Body of pancreas (tissue), 4 donors: ENCODE data around the gene TIGAR. TPM values are rescaled to one million over a fixed set of nuclear protein-coding genes. Genes with fewer than 3 reads are reported as not detected.
A peak's percentile ranks its signal among the peaks of the same experiment; 100 is the strongest.

ENCODE experiments used
- ATAC-seq: fragments of 150-250 bp; one replicate; pipeline ENCODE4 v1.9.1; 2016
- DNase-seq, 4 donors: peaks; one replicate each; pipeline ENCODE4 v3.0.0-alpha.2; 2019
- H3K27ac ChIP-seq, 4 donors: fragments of 200-600 bp; sonication (generic); 1 replicate in 3 of 4; 2 replicates in 1 of 4; pipeline versions ENCODE4 v1.5.1 to v1.6.1; 2016 to 2019; ENCODE audit warnings: mild to moderate bottlenecking in 1 of 4, mixed read lengths in 1 of 4, moderate library complexity in 1 of 4
- H3K27me3 ChIP-seq, 2 donors: fragments of 200-600 bp; sonication (generic); one replicate each; pipeline ENCODE4 v1.6.0; 2016; ENCODE audit warnings: mild to moderate bottlenecking in 1 of 2
- H3K36me3 ChIP-seq, 2 donors: fragments of 200-600 bp; sonication (generic); replicated peaks in 1 of 2; 2 replicates each; pipeline ENCODE4 v1.5.1; 2016; ENCODE audit warnings: low read depth in 2 of 2; ENCODE audit not compliant: insufficient read depth in 1 of 2
- H3K4me1 ChIP-seq: fragments of 200-600 bp; sonication (generic); one replicate; pipeline ENCODE4 v1.6.0; 2016
- H3K4me3 ChIP-seq, 2 donors: fragments of 200-600 bp; sonication (generic); 1 replicate in 1 of 2; 2 replicates in 1 of 2; pipeline ENCODE4 v1.5.1; 2016 to 2019
- H3K9me3 ChIP-seq, 3 donors: fragments of 200-600 bp; sonication (generic); 1 replicate in 2 of 3; 2 replicates in 1 of 3; pipeline ENCODE4 v1.5.1; 2016
- POLR2A ChIP-seq, 3 donors: fragments of 450-650 bp; IDR thresholded peaks; one replicate each; pipeline ENCODE4 v1.6.1; 2016; ENCODE audit warnings: antibody characterized with exemption in 3 of 3, mild to moderate bottlenecking in 2 of 3
- WGBS, 2 donors: methylation state at CpG; one replicate each; pipeline ENCODE4 v1.1.5; 2017; 5-methylcytosine and 5-hydroxymethylcytosine counted together
- intact Hi-C: fragments of 100-400 bp; cut with DNase I; formaldehyde crosslinking; loops from one replicate; pipeline ENCODE4 v1.15.1; 2023
- total RNA-seq, 2 donors: library from RNA; depleted of rRNA; stranded (reverse); fragments of >200 nt; gene quantifications; one replicate each; pipeline ENCODE4 v1.1.0, GENCODE V29; 2016
- TF ChIP-seq, protein P1 (sequence below), 7 experiments: fragments of 450-650 bp in 4 of 7; fragments of 200-600 bp in 3 of 7; sonication (generic) in 3 of 7; IDR thresholded peaks; one replicate each; pipeline ENCODE4 v1.5.1; 2016 to 2019; ENCODE audit warnings: antibody characterized with exemption in 7 of 7

Gene TIGAR
- total RNA-seq, 2 donors from 2014 or later: 0.33 to 1.6 TPM

DNA sequence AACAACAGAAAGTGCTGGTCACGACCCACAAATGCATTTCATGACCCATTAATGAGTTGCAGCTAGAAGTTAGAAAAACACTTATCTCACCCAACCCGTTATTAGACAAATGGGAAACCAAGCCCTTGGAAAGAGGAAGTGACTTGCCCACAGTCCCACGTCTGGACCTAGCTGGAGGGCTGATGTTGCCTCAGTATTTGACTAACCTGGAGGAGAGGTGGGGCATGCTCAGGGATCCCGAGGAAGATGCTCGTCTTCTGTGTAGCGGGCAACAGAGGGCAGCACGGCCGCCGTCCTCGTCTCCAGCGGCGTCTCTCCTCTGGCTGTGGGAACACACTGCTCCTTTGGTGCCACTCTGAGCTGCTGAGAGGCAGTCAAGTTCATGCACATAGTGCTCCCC lies 34.8 kb upstream of the TIGAR start:
- ATAC-seq: no peak
- H3K4me1 ChIP-seq: peaks cover 4% of the 10 kb centered on the region
- intact Hi-C loops: loop anchor here (10.0 kb wide), 1 partner anchor 291 kb away; no protein-coding TSS in a partner anchor
- H3K9me3 ChIP-seq: no peaks in the 10 kb centered on the region
- WGBS, 2 donors: 71 to 86% methylated on average over 12 of the region's 12 CpGs
- no peak for TF ChIP-seq POLR2A (IDR thresholded peaks at IDR 0.05)
- TF ChIP-seq, protein P1, sequence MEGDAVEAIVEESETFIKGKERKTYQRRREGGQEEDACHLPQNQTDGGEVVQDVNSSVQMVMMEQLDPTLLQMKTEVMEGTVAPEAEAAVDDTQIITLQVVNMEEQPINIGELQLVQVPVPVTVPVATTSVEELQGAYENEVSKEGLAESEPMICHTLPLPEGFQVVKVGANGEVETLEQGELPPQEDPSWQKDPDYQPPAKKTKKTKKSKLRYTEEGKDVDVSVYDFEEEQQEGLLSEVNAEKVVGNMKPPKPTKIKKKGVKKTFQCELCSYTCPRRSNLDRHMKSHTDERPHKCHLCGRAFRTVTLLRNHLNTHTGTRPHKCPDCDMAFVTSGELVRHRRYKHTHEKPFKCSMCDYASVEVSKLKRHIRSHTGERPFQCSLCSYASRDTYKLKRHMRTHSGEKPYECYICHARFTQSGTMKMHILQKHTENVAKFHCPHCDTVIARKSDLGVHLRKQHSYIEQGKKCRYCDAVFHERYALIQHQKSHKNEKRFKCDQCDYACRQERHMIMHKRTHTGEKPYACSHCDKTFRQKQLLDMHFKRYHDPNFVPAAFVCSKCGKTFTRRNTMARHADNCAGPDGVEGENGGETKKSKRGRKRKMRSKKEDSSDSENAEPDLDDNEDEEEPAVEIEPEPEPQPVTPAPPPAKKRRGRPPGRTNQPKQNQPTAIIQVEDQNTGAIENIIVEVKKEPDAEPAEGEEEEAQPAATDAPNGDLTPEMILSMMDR (IDR thresholded peaks at IDR 0.05): no peak
- no peak overlapping the region for H3K4me3 ChIP-seq
- no peaks in the 10 kb centered on the region for H3K27me3 ChIP-seq
- H3K27ac ChIP-seq: no peak overlapping the region
- peaks cover 0 to 17% of the 10 kb centered on the region in 2 donors for H3K36me3 ChIP-seq
- no peak for DNase-seq

DNA sequence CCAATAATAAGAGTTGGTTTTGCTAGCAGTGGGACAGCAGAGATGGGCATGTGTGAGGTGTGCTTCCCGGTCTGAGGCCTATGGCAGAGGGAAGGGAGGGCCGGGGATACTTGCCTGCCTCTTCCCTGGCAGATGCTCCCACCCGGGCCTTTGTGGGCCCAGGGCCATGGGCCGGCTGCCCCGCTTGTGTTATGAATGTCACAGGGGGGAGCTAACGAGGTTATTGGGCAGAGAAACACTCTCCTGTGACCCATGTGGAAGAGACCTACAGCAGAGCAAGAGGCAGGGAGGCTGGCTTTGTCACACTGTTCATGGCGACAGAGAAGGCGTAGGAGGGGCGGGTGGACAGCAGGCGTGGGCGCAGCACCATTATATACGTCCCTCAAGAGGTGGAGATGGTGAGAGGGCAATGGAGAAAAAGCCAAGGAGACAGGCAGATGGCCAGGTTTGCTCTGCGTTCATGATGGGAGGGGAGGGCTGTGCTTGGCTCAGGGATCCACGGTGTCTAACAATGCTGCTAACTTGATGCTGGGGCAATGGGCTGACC lies 34.2 kb upstream of the TIGAR start:
- Histone ChIP-seq H3K27me3 (no peaks in the 10 kb centered on the region), H3K4me3 (no peak overlapping the region), H3K36me3 (peaks cover 0 to 15% of the 10 kb centered on the region in 2 donors), H3K4me1 (peaks cover 4% of the 10 kb centered on the region), H3K9me3 (no peaks in the 10 kb centered on the region), H3K27ac (no peak overlapping the region)
- WGBS, 2 donors: 69 to 78% methylated on average over 14 of the region's 14 CpGs
- ATAC-seq (no peak), DNase-seq (no peak)
- no peak for TF ChIP-seq POLR2A (IDR thresholded peaks at IDR 0.05)
- TF ChIP-seq, protein P1 (IDR thresholded peaks at IDR 0.05): no peak
- intact Hi-C loops: loop anchor here (10.0 kb wide), 1 partner anchor 292 kb away; no protein-coding TSS in a partner anchor

DNA sequence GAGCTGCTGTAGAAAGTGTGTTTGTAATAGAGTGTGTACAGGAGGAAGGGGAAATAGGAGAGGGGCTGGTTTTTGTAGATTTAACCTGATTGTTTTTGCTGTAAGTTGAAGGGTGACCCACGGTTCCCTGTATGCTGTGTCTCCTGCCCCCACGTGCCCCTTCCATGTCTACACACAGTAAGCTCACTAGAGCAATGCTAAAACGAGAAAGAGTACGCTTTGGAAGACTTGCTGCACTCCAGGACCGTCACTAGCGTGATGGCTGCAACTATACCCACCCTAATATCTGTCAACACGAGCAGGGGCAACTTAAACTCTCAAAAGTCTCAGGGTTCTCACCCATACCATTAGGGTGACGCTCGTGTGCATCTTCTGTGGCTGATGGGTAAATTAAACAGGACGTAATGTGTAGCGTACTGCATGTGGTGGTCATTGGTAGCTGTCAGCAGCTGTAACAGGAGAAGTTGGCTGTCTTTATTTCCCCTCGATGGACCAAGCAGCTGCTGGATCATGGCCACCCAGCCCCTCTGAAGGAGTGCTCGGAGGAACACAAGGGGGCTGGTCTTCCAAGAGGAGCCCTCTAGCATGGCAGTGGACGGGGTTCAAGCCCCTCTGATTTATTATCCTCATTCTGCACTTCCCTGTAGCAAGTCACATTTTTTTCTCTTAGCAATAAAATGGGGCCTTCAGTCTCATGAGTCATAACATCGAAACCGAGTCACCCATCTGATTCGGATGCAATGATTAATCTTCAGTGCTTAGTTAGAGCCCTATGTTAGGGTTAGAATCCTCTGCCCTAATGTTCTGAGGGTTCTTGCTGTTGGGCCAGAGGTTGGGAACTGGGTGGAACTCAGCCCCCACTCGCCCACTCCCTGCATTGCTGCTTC lies 33.4 kb upstream of the TIGAR start:
- Histone ChIP-seq H3K9me3 (no peaks in the 10 kb centered on the region), H3K4me3 (no peak overlapping the region), H3K4me1 (peaks cover 4% of the 10 kb centered on the region), H3K27ac (peak overlapping the region in 1 of 4 donors; percentile 58), H3K36me3 (peaks cover 0 to 11% of the 10 kb centered on the region in 2 donors), H3K27me3 (no peaks in the 10 kb centered on the region)
- DNase-seq: no peak
- WGBS, 2 donors: 71 to 74% methylated on average over 18 of the region's 18 CpGs
- TF ChIP-seq POLR2A (IDR thresholded peaks at IDR 0.05): no peak
- TF ChIP-seq, protein P1 (IDR thresholded peaks at IDR 0.05): no peak
- intact Hi-C loops: loop anchor here (10.0 kb wide), 1 partner anchor 293 kb away; no protein-coding TSS in a partner anchor
- ATAC-seq: no peak

DNA sequence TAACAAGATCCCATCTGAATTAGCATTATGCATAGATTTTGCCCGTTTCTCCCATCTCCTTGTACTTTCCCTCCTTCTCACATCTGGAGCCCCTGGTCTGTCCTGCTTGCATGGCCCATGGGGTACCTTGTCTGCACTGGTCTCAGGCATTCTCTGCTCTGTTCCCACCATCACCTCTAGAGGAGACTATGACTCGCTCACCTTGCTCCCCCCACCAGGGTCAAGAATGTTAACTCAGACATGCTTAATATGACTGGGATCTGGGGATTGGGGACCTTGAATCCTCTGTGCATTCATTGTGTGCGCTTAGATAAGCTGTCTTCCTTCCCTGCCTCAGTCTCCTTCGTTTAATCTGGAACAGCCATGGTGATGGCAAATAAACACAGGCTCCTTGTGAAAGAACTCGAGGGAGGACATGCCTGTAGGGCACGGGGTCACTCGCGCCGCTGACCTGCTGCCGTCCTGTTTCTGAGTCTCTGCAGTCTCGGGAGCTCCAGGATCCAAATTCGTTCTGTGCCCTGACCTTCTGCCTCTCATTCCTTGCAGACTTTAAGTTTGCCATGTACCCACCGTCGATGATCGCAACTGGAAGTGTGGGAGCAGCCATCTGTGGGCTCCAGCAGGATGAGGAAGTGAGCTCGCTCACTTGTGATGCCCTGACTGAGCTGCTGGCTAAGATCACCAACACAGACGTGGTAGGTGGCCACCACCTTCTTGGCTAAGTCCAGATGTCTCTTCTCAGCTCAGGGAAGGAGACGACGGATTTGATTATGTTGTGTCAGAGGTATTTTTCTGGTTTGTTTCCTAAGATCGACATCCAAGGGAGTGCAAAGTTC lies 32.5 kb upstream of the TIGAR start:
- DNase-seq: no peak
- Histone ChIP-seq H3K4me3 (no peak overlapping the region), H3K27me3 (no peaks in the 10 kb centered on the region), H3K36me3 (peaks cover 0 to 10% of the 10 kb centered on the region in 2 donors), H3K27ac (peak overlapping the region in 1 of 4 donors; percentile 58), H3K9me3 (no peaks in the 10 kb centered on the region), H3K4me1 (peaks cover 4% of the 10 kb centered on the region)
- TF ChIP-seq, protein P1 (IDR thresholded peaks at IDR 0.05): no peak
- no peak for TF ChIP-seq POLR2A (IDR thresholded peaks at IDR 0.05)
- 61 to 73% methylated on average over 20 of the region's 20 CpGs for WGBS, 2 donors
- no peak for ATAC-seq
- intact Hi-C loops: loop anchor here (10.0 kb wide), 1 partner anchor 294 kb away; no protein-coding TSS in a partner anchor
